ENCODE results near the gene TAX1BP3. TPM values are rescaled to one million over a fixed set of nuclear protein-coding genes. Genes with fewer than 3 reads are reported as not detected.
A peak's percentile ranks its signal among the peaks of the same experiment; 100 is the strongest.

TAX1BP3 gene
- total RNA-seq, 1 experiment from 2014 or later, result 76.3 TPM

- no peaks in the 10 kb centered on the region for H3K9me3 ChIP-seq (ENCODE audit: control insufficient read depth, low read depth, low read length)
- H3K4ac ChIP-seq (ENCODE audit: low read depth, low read length), result no peak overlapping the region
- Mint-ChIP-seq H3K27ac (peak overlapping the region in 1 of 3 experiments; percentile 87; a peak in 2 of 7 replicates), H3K36me3 (ENCODE audit: insufficient read depth in 1 of 3, low read depth in 3 of 3) (no peaks in the 10 kb centered on the region; a peak in 1 of 7 replicates), H3K9me3 (no peaks in the 10 kb centered on the region), H3K4me3 (peak overlapping the region in 1 of 2 experiments; percentile 46; a peak in 1 of 5 replicates), H3K4me1 (peaks cover under 1 to 13% of the 10 kb centered on the region in 2 experiments), H3K27me3 (ENCODE audit: low read depth) (peaks cover 4% of the 10 kb centered on the region; the same call in 1 of the 2 replicates)
- H2BK12ac ChIP-seq (ENCODE audit: insufficient read length, low read depth, low read length), result no peak overlapping the region
- no peak overlapping the region for H3K14ac ChIP-seq (ENCODE audit: insufficient read depth, low read length)
- no peak overlapping the region for H2BK5ac ChIP-seq (ENCODE audit: insufficient read length, low read length)
- no peak overlapping the region for H2BK120ac ChIP-seq (ENCODE audit: low read depth, low read length, poor library complexity, severe bottlenecking)
- no peak overlapping the region for H3K27ac ChIP-seq (ENCODE audit: insufficient read length, low read depth, low read length)
- no peak overlapping the region for H3T11ph ChIP-seq (ENCODE audit: low read length)
- H4K91ac ChIP-seq (ENCODE audit: insufficient read length, low read depth, low read length), result no peak overlapping the region
- no peak overlapping the region for H2AFZ ChIP-seq (ENCODE audit: low read length)
- no peaks in the 10 kb centered on the region for H3K79me1 ChIP-seq (ENCODE audit: insufficient read depth, low read depth, low read length, poor library complexity, severe bottlenecking)
- H3K79me2 ChIP-seq (ENCODE audit: insufficient read depth, low read length), result no peaks in the 10 kb centered on the region
- H3K4me1 ChIP-seq (ENCODE audit: insufficient read depth, low read length), result no peaks in the 10 kb centered on the region
- H3K23me2 ChIP-seq (ENCODE audit: insufficient read length, low read depth, low read length, poor library complexity, severe bottlenecking), result no peaks in the 10 kb centered on the region
- H4K8ac ChIP-seq (replicated peaks; ENCODE audit: insufficient read length, low read depth, low read length), result no peak overlapping the region
- no peak overlapping the region for H3K4me2 ChIP-seq (ENCODE audit: insufficient read depth, insufficient read length, low read length)
- no peaks in the 10 kb centered on the region for H4K20me1 ChIP-seq (ENCODE audit: control insufficient read depth, insufficient read depth, insufficient read length)
- no peak overlapping the region for H2BK20ac ChIP-seq (ENCODE audit: low read depth, low read length, poor library complexity, severe bottlenecking)
- H3K18ac ChIP-seq (ENCODE audit: insufficient read length, low read depth, low read length), result no peak overlapping the region
- no CpG with 5 or more reads among the region's 10 CpGs for WGBS (ENCODE audit: extremely low coverage, insufficient read length, low lambda C conversion rate)
- H3K23ac ChIP-seq (ENCODE audit: insufficient read length, low read depth, low read length), result no peak overlapping the region
- H4K5ac ChIP-seq (ENCODE audit: insufficient read length, low read depth, low read length), result no peak overlapping the region
- no peak overlapping the region for H3K56ac ChIP-seq (ENCODE audit: insufficient read length, low read depth, low read length)
- DNase-seq, result peak; percentile 84
- TF ChIP-seq, protein P1, sequence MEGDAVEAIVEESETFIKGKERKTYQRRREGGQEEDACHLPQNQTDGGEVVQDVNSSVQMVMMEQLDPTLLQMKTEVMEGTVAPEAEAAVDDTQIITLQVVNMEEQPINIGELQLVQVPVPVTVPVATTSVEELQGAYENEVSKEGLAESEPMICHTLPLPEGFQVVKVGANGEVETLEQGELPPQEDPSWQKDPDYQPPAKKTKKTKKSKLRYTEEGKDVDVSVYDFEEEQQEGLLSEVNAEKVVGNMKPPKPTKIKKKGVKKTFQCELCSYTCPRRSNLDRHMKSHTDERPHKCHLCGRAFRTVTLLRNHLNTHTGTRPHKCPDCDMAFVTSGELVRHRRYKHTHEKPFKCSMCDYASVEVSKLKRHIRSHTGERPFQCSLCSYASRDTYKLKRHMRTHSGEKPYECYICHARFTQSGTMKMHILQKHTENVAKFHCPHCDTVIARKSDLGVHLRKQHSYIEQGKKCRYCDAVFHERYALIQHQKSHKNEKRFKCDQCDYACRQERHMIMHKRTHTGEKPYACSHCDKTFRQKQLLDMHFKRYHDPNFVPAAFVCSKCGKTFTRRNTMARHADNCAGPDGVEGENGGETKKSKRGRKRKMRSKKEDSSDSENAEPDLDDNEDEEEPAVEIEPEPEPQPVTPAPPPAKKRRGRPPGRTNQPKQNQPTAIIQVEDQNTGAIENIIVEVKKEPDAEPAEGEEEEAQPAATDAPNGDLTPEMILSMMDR (conservative IDR thresholded peaks at IDR 0.05), result peak; percentile 98
- H2BK15ac ChIP-seq (ENCODE audit: low read depth, low read length), result no peak overlapping the region
- H3K9ac ChIP-seq (ENCODE audit: extremely low read depth, insufficient read length, low read length), result no peak overlapping the region
- no peak overlapping the region for H2AK5ac ChIP-seq (ENCODE audit: insufficient read length, low read length)
- no peaks in the 10 kb centered on the region for H3K27me3 ChIP-seq (ENCODE audit: insufficient read depth, low read length)
These were observed 14.7 kb upstream of the TAX1BP3 start for GRCh38 chr17:3683054-3683511.
